Measurements from ENCODE around the gene PLCB4.

PLCB4 gene

GRCh38 chr20:9255171-9255570 lies 186.3 kb downstream of the PLCB4 start:
- no peak for TF ChIP-seq POLR2AphosphoS5 (IDR thresholded peaks at IDR 0.05; ENCODE audit: low read depth, low read length)

GRCh38 chr20:9256393-9256792 lies 187.5 kb downstream of the PLCB4 start:
- no peak for TF ChIP-seq TAF1 (IDR thresholded peaks at IDR 0.05; ENCODE audit: borderline replicate concordance, insufficient read depth, low read length)
- TF ChIP-seq REST (IDR thresholded peaks at IDR 0.05; ENCODE audit: insufficient read depth in 1 of 2, low read depth in 2 of 2, low read length in 2 of 2), result no peak
- TF ChIP-seq POLR2AphosphoS5 (IDR thresholded peaks at IDR 0.05; ENCODE audit: low read depth, low read length), result no peak
- no peak for TF ChIP-seq SIN3A (IDR thresholded peaks at IDR 0.05; ENCODE audit: borderline replicate concordance, insufficient read depth, low read length)
- TF ChIP-seq FOXP2 (optimal IDR thresholded peaks at IDR 0.05; ENCODE audit: borderline replicate concordance, extremely low read depth, extremely low read length, insufficient read depth), result no peak

- TF ChIP-seq POLR2AphosphoS5 (IDR thresholded peaks at IDR 0.05; ENCODE audit: low read depth, low read length) (no peak), SIN3A (IDR thresholded peaks at IDR 0.05; ENCODE audit: borderline replicate concordance, insufficient read depth, low read length) (no peak), FOXP2 (optimal IDR thresholded peaks at IDR 0.05; ENCODE audit: borderline replicate concordance, extremely low read depth, extremely low read length, insufficient read depth) (no peak), TAF1 (IDR thresholded peaks at IDR 0.05; ENCODE audit: borderline replicate concordance, insufficient read depth, low read length) (no peak), REST (IDR thresholded peaks at IDR 0.05; ENCODE audit: insufficient read depth in 1 of 2, low read depth in 2 of 2, low read length in 2 of 2) (no peak)
Measured at GRCh38 chr20:9258901-9259300, 190.0 kb downstream of the PLCB4 start.

- TF ChIP-seq FOXP2 (optimal IDR thresholded peaks at IDR 0.05; ENCODE audit: borderline replicate concordance, extremely low read depth, extremely low read length, insufficient read depth) (no peak), SIN3A (IDR thresholded peaks at IDR 0.05; ENCODE audit: borderline replicate concordance, insufficient read depth, low read length) (no peak), TAF1 (IDR thresholded peaks at IDR 0.05; ENCODE audit: borderline replicate concordance, insufficient read depth, low read length) (no peak), POLR2AphosphoS5 (IDR thresholded peaks at IDR 0.05; ENCODE audit: low read depth, low read length) (no peak), REST (IDR thresholded peaks at IDR 0.05; ENCODE audit: insufficient read depth in 1 of 2, low read depth in 2 of 2, low read length in 2 of 2) (no peak)
Measured at GRCh38 chr20:9260027-9260426, 191.1 kb downstream of the PLCB4 start.

GRCh38 chr20:9261781-9262180 lies 192.9 kb downstream of the PLCB4 start:
- TF ChIP-seq SIN3A (IDR thresholded peaks at IDR 0.05; ENCODE audit: borderline replicate concordance, insufficient read depth, low read length), result no peak
- TF ChIP-seq FOXP2 (optimal IDR thresholded peaks at IDR 0.05; ENCODE audit: borderline replicate concordance, extremely low read depth, extremely low read length, insufficient read depth), result no peak
- no peak for TF ChIP-seq TAF1 (IDR thresholded peaks at IDR 0.05; ENCODE audit: borderline replicate concordance, insufficient read depth, low read length)
- no peak for TF ChIP-seq REST (IDR thresholded peaks at IDR 0.05; ENCODE audit: insufficient read depth in 1 of 2, low read depth in 2 of 2, low read length in 2 of 2)
- no peak for TF ChIP-seq POLR2AphosphoS5 (IDR thresholded peaks at IDR 0.05; ENCODE audit: low read depth, low read length)

Data from PFSK-1 (cell line).